GM12878 (cell line): ENCODE measurements around the gene YES1. TPM values are rescaled to one million over a fixed set of nuclear protein-coding genes. Genes with fewer than 3 reads are reported as not detected.

Experiments used
- ATAC-seq: fragments of 200-7000 bp; cut with Tn5 transposase; 3 replicates; pipeline ENCODE4 v1.9.1; 2020; ENCODE audit warnings: mild to moderate bottlenecking, moderate library complexity
- BruUV-seq: library from RNA; stranded (reverse); fragments of 400-500 nt; replicated peaks from 2 replicates; lab custom pipeline; 2021; lab: Mats Ljungman, UMichigan
- CTCF ChIA-PET: fragments of 300-600 bp; sonication (Branson Sonifier 250); formaldehyde crosslinking; extraction: SDS; loops from one replicate; lab custom pipeline; 2021; ENCODE audit warnings: inconsistent platforms; lab: Yijun Ruan, JAX
- POLR2A ChIA-PET: fragments of 350-600 bp; formaldehyde crosslinking; extraction: SDS; loops from one replicate; lab custom pipeline; 2021; ENCODE audit warnings: inconsistent platforms; lab: Charles Lee
- RAD21 ChIA-PET: fragments of 300-600 bp; sonication (Branson Sonifier 250); formaldehyde crosslinking; loops from one replicate; lab custom pipeline; 2023; ENCODE audit warnings: antibody characterized with exemption; ENCODE audit not compliant: unreplicated experiment; lab: Charles Lee
- SMC1A ChIA-PET: fragments of 300-600 bp; sonication (Branson Sonifier 250); formaldehyde crosslinking; loops from one replicate; lab custom pipeline; 2023; ENCODE audit not compliant: unreplicated experiment, uncharacterized antibody; lab: Charles Lee
- DNase-seq: peaks from one replicate; pipeline ENCODE4 v3.0.0-alpha.2; 2011; ENCODE audit warnings: low read depth, low spot score
- FAIRE-seq: peaks from 3 replicates; lab custom pipeline; 2011; peaks lifted over from hg19 to GRCh38; lab: Jason Lieb, UNC
- H2AFZ ChIP-seq: 2 replicates; pipeline ENCODE4 v1.6.0; 2011; ENCODE audit warnings: low read depth, low read length, control low read depth; ENCODE audit not compliant: control insufficient read depth
- H3K27ac ChIP-seq: 2 replicates; pipeline ENCODE4 v1.5.1; 2011; ENCODE audit warnings: control low read depth; ENCODE audit not compliant: control insufficient read depth, insufficient read depth
- H3K27me3 ChIP-seq, 2 experiments: replicated peaks in 1 of 2; 2 replicates each; pipeline versions ENCODE4 v1.6.0 to v1.6.1; 2011; ENCODE audit warnings: low read length in 1 of 2; ENCODE audit not compliant: control insufficient read depth in 2 of 2, insufficient read depth in 2 of 2
- H3K36me3 ChIP-seq, 2 experiments: 2 replicates each; pipeline ENCODE4 v1.5.1; 2011; ENCODE audit warnings: low read length in 1 of 2; ENCODE audit not compliant: control insufficient read depth in 2 of 2, insufficient read depth in 2 of 2
- H3K4me1 ChIP-seq: 2 replicates; pipeline ENCODE4 v1.6.1; 2011; ENCODE audit warnings: mild to moderate bottlenecking, low read length, moderate library complexity, mixed read lengths; ENCODE audit not compliant: control insufficient read depth, insufficient read depth
- H3K4me2 ChIP-seq: 2 replicates; pipeline ENCODE4 v1.6.0; 2011; ENCODE audit warnings: control low read depth; ENCODE audit not compliant: control insufficient read depth, insufficient read depth
- H3K4me3 ChIP-seq: fragments of 200-600 bp; sonication (generic); 2 replicates; pipeline ENCODE4 v1.5.1; 2016
- H3K79me2 ChIP-seq: 2 replicates; pipeline ENCODE4 v1.6.0; 2011; ENCODE audit warnings: low read length; ENCODE audit not compliant: control insufficient read depth, insufficient read depth
- H3K9ac ChIP-seq: 2 replicates; pipeline ENCODE4 v1.8.0; 2011; ENCODE audit warnings: low read length, control low read depth, mixed read lengths; ENCODE audit not compliant: control insufficient read depth, insufficient read depth
- H3K9me3 ChIP-seq: replicated peaks from 3 replicates; pipeline ENCODE4 v1.5.1; 2011; ENCODE audit warnings: mild to moderate bottlenecking, low read length; ENCODE audit not compliant: control insufficient read depth, insufficient read depth
- H4K20me1 ChIP-seq: 2 replicates; pipeline ENCODE4 v1.6.0; 2011; ENCODE audit not compliant: control insufficient read depth, insufficient read depth
- HDAC2 ChIP-seq: fragments of 200-600 bp; sonication (generic); IDR thresholded peaks from 2 replicates; pipeline ENCODE4 v1.6.1; 2017
- NR2F1 ChIP-seq: fragments of 450-650 bp; conservative IDR thresholded peaks from 2 replicates; pipeline ENCODE4 v1.6.1; 2017; ENCODE audit warnings: mild to moderate bottlenecking
- WGBS: methylation state at CpG from one replicate; pipeline ENCODE4 v1.1.6; 2016; ENCODE audit warnings: low lambda C conversion rate; ENCODE audit not compliant: insufficient replicate concordance, insufficient coverage; ENCODE audit errors: missing lambda C conversion rate; 5-methylcytosine and 5-hydroxymethylcytosine counted together
- in situ Hi-C: fragments of 300-500 bp; cut with MboI; formaldehyde crosslinking; loops from 9 replicates; pipeline ENCODE4 v1.14.3; 2018; ENCODE audit warnings: mixed read lengths
- intact Hi-C: fragments of 100-400 bp; cut with micrococcal nuclease; formaldehyde crosslinking; loops from one replicate; pipeline ENCODE4 v1.14.2; 2022; ENCODE audit not compliant: unreplicated experiment
- polyA plus RNA-seq, 11 experiments: library from polyadenylated mRNA; depleted of rRNA in 4 of 11; unstranded in 6 of 11; stranded (reverse) in 5 of 11; fragments of >200 nt; fragmentation: Nextera tagmentation in 4 of 11; fragmentation: Illumina TruSeq in 1 of 11; extraction: Ambion mirVana in 4 of 11; extraction: Trizol in 1 of 11; gene quantifications; 1 replicate in 1 of 11; 2 replicates in 10 of 11; pipeline versions ENCODE4 v1.2.1 to v1.2.3, GENCODE V29; 2011 to 2016; ENCODE audit warnings: inconsistent platforms in 2 of 11, missing spikeins in 2 of 11, low read depth in 1 of 11
- total RNA-seq, 4 experiments: library from RNA; depleted of rRNA in 3 of 4; stranded (reverse); fragments of >200 nt in 3 of 4; fragmentation: Illumina TruSeq in 1 of 4; extraction: Trizol in 1 of 4; gene quantifications; 2 replicates each; pipeline versions ENCODE4 v1.2.1 to v1.2.3, GENCODE V29; 2013 to 2021
- TF ChIP-seq, protein P1 (sequence below), 3 experiments: IDR thresholded peaks in 2 of 3; conservative IDR thresholded peaks in 1 of 3; 2 replicates each; pipeline ENCODE4 v1.5.1; 2011; ENCODE audit warnings: low read depth in 3 of 3, low read length in 3 of 3, mild to moderate bottlenecking in 3 of 3, control low read depth in 2 of 3, moderate library complexity in 2 of 3, inconsistent platforms in 1 of 3, mixed read lengths in 1 of 3; ENCODE audit not compliant: control insufficient read depth in 2 of 3, insufficient read depth in 1 of 3; ENCODE audit errors: extremely low read depth in 1 of 3

The YES1 gene
- total and polyA plus RNA-seq, 10 of the 15 experiments (the other 5 are each of a cell fraction or from before 2014, with no cell fraction given): 2.3 to 7.9 (median 5.8) TPM

DNA sequence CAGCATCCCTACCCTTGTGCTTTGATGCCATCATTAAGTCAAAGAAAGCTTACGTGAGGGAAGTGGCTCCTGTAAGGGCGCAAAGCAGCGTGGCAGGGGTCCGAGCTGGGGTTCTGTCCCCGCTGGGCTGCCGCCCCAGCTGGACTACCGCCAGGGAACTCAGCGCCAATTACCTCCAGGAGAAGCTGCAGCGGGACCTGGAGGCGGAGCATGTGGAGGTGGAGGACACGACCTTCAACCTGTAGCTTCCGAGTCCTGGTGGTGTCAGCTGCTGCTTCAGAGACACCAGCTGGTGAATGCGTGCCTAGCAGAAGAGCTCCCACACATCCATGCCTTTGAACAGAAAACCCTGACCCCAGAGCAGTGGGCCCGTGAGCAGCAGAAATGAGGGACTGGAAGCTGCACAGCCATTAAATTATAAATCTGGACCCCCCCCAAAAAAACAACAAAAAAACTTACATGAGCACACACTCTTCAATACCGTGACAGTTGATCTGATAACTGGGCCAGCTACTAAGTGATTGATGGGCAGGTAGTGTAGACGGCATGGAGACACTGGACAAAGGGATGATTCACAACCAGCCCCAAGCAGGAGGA is 20.1 kb upstream of the YES1 start:
- Histone ChIP-seq H3K79me2 (no peaks in the 10 kb centered on the region), H3K27me3 (no peaks in the 10 kb centered on the region), H3K36me3 (no peaks in the 10 kb centered on the region), H3K4me2 (no peak overlapping the region), H3K4me1 (peaks cover 7% of the 10 kb centered on the region), H2AFZ (no peak overlapping the region), H4K20me1 (no peaks in the 10 kb centered on the region), H3K9me3 (no peaks in the 10 kb centered on the region), H3K27ac (no peak overlapping the region), H3K4me3 (no peak overlapping the region), H3K9ac (no peak overlapping the region)
- POLR2A ChIA-PET: interaction anchor here (0.5 kb wide), 1 partner anchor 401 kb away, joined by 3 read pairs; no protein-coding TSS in a partner anchor
- TF ChIP-seq, protein P1, sequence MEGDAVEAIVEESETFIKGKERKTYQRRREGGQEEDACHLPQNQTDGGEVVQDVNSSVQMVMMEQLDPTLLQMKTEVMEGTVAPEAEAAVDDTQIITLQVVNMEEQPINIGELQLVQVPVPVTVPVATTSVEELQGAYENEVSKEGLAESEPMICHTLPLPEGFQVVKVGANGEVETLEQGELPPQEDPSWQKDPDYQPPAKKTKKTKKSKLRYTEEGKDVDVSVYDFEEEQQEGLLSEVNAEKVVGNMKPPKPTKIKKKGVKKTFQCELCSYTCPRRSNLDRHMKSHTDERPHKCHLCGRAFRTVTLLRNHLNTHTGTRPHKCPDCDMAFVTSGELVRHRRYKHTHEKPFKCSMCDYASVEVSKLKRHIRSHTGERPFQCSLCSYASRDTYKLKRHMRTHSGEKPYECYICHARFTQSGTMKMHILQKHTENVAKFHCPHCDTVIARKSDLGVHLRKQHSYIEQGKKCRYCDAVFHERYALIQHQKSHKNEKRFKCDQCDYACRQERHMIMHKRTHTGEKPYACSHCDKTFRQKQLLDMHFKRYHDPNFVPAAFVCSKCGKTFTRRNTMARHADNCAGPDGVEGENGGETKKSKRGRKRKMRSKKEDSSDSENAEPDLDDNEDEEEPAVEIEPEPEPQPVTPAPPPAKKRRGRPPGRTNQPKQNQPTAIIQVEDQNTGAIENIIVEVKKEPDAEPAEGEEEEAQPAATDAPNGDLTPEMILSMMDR (IDR thresholded peaks at IDR 0.05 in 2 of 3, conservative IDR thresholded peaks at IDR 0.05 in 1 of 3; ENCODE audit: control insufficient read depth in 2 of 3, extremely low read depth in 1 of 3, insufficient read depth in 1 of 3, low read depth in 3 of 3, low read length in 3 of 3): peak in 1 of 3 experiments; percentile 10; a peak in 1 of 6 replicates
- TF ChIP-seq HDAC2: no peak
- peak; percentile 33; the same call in 1 of the 2 replicates for TF ChIP-seq NR2F1
- SMC1A ChIA-PET: interaction anchor here (0.5 to 8.0 kb wide), 10 partner anchors 7 to 217 kb away, joined by 3 to 222 read pairs (median 18); no protein-coding TSS in a partner anchor
- ATAC-seq (peak; percentile 56), DNase-seq (no peak), FAIRE-seq (no peak)
- in situ Hi-C loops: loop anchor here (5.0 kb wide), 2 partner anchors 90 to 210 kb away; no protein-coding TSS in a partner anchor
- intact Hi-C loops: loop anchor here (10.0 kb wide), 1 partner anchor 567 kb away; the partner anchor contains the start of gene THOC1
- RAD21 ChIA-PET: interaction anchor here (0.6 to 6.1 kb wide), 10 partner anchors 9 to 218 kb away, joined by 3 to 168 read pairs (median 5); no protein-coding TSS in a partner anchor
- WGBS: 65% methylated on average over 16 of the region's 16 CpGs
- CTCF ChIA-PET: interaction anchor here (0.7 to 6.1 kb wide), 20 partner anchors 9 to 217 kb away, joined by 3 to 295 read pairs (median 4); partner anchors contain the start of gene YES1
- no TSS peak for BruUV-seq
